Measurements from ENCODE around the gene DNM2.

DNA sequence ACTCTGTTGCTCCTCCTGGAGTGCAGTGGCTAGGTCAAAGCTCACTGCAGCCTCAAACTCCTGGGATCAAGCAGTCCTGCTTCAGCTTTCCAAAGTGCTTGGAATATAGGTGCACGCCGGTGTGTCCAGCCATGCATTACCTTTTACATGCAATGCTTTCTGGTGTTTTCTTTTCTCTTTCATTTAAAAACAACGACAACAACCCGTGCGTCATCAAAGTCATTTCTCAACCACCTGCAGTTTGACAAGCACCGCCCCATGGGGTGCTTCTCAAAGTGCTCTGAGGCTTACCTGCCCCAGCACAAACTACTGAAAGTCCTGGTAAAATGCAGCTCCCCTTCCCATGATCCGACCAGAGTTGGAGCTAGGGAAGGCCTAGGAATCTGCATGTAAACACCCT is 9.6 kb upstream of the DNM2 start:
- TF ChIP-seq, protein P1, sequence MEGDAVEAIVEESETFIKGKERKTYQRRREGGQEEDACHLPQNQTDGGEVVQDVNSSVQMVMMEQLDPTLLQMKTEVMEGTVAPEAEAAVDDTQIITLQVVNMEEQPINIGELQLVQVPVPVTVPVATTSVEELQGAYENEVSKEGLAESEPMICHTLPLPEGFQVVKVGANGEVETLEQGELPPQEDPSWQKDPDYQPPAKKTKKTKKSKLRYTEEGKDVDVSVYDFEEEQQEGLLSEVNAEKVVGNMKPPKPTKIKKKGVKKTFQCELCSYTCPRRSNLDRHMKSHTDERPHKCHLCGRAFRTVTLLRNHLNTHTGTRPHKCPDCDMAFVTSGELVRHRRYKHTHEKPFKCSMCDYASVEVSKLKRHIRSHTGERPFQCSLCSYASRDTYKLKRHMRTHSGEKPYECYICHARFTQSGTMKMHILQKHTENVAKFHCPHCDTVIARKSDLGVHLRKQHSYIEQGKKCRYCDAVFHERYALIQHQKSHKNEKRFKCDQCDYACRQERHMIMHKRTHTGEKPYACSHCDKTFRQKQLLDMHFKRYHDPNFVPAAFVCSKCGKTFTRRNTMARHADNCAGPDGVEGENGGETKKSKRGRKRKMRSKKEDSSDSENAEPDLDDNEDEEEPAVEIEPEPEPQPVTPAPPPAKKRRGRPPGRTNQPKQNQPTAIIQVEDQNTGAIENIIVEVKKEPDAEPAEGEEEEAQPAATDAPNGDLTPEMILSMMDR (IDR thresholded peaks at IDR 0.05), result no peak
- TF ChIP-seq POLR2AphosphoS5 (IDR thresholded peaks at IDR 0.05; ENCODE audit: low read depth, low read length) (no peak), SIN3A (IDR thresholded peaks at IDR 0.05; ENCODE audit: borderline replicate concordance, insufficient read depth, low read depth, low read length) (no peak), TCF7L2 (IDR thresholded peaks at IDR 0.05; ENCODE audit: low read depth, low read length) (no peak)
- TF ChIP-seq, protein P2, sequence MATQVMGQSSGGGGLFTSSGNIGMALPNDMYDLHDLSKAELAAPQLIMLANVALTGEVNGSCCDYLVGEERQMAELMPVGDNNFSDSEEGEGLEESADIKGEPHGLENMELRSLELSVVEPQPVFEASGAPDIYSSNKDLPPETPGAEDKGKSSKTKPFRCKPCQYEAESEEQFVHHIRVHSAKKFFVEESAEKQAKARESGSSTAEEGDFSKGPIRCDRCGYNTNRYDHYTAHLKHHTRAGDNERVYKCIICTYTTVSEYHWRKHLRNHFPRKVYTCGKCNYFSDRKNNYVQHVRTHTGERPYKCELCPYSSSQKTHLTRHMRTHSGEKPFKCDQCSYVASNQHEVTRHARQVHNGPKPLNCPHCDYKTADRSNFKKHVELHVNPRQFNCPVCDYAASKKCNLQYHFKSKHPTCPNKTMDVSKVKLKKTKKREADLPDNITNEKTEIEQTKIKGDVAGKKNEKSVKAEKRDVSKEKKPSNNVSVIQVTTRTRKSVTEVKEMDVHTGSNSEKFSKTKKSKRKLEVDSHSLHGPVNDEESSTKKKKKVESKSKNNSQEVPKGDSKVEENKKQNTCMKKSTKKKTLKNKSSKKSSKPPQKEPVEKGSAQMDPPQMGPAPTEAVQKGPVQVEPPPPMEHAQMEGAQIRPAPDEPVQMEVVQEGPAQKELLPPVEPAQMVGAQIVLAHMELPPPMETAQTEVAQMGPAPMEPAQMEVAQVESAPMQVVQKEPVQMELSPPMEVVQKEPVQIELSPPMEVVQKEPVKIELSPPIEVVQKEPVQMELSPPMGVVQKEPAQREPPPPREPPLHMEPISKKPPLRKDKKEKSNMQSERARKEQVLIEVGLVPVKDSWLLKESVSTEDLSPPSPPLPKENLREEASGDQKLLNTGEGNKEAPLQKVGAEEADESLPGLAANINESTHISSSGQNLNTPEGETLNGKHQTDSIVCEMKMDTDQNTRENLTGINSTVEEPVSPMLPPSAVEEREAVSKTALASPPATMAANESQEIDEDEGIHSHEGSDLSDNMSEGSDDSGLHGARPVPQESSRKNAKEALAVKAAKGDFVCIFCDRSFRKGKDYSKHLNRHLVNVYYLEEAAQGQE (IDR thresholded peaks at IDR 0.05; ENCODE audit: insufficient read depth in 1 of 2, low read depth in 2 of 2, low read length in 1 of 2), result no peak
